GM21367 (cell line): ENCODE measurements around the gene ISY1.
"Not testable (repeated sequence)": the region's sequence is repeated elsewhere in the genome, so short reads cannot be mapped to it uniquely, and the experiment has no call there.

Source experiments
- ATAC-seq: cut with Tn5 transposase; IDR thresholded peaks from one replicate; pipeline ENCODE4 v1.9.1; 2021; ENCODE audit not compliant: unreplicated experiment

Gene ISY1

DNA sequence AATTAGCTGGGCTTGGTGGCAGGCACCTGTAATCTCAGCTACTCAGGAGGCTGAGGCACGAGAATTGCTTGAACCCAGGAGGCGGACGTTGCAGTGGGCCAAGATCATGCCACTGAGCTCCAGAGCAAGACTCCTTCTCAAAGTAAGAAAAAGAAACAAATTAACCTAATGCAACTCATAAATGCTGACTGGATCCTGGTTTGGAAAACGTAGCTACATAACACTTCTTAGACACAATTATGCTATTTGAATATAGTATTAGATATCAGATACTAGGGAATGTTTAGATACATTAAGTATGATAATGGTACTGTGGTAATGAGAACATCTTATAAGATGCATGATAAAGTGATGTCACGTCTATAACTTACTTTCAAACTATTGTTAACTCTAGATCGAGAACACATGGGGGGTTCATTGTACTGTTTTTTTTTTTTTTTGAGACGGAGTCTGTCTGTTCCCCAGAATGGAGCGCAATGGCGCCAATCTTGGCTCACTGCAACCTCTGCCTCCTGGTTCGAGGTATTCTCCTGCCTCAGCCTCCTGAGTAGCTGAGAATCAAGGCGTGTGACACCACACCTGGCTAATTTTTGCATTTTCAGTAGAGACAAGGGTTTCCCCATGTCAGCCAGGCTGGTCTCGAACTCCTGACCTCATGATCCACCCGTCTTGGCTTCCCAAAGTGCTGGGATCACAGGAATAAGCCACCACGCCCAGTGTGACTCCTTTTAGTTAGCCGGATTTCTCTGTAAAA lies 5.9 kb upstream of the ISY1 start:
- ATAC-seq = no peak

DNA sequence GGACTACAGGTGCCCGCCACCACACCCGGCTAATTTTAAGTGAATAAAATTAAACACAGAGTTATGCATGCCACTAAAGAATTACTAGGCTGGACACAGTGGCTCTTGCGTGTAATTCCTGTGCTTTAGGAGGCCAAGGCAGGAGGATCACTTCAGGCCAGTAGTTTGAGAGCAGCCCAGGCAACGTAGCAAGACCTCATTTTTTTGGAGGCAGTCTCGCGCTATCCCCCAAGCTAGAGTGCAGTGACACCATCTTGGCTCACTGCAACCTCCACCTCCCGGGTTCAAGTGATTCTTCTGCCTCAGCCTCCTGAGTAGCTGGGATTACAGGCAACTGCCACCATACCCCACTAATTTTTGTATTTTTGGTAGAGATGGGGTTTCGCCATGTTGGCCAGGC lies 4.7 kb upstream of the ISY1 start:
- ATAC-seq = not testable (repeated sequence)

DNA sequence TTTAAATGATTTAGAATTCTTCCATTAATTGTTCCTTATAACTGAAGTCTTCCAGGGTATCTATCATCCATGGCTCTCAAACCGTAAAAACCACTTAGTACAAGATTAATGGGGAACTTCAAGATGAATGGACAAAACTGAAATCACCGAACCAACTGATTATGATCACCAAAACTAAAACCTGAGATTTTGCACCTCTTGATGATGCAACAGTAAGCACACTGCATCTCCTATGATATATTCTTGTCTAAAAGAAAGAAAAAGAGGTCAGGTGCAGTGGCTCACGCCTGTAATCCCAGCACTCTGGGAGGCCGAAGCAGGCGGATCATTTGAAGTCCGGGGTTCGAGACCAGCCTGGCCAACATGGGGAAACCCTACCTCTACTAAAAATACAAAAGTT lies 3.6 kb upstream of the ISY1 start:
- no peak for ATAC-seq

DNA sequence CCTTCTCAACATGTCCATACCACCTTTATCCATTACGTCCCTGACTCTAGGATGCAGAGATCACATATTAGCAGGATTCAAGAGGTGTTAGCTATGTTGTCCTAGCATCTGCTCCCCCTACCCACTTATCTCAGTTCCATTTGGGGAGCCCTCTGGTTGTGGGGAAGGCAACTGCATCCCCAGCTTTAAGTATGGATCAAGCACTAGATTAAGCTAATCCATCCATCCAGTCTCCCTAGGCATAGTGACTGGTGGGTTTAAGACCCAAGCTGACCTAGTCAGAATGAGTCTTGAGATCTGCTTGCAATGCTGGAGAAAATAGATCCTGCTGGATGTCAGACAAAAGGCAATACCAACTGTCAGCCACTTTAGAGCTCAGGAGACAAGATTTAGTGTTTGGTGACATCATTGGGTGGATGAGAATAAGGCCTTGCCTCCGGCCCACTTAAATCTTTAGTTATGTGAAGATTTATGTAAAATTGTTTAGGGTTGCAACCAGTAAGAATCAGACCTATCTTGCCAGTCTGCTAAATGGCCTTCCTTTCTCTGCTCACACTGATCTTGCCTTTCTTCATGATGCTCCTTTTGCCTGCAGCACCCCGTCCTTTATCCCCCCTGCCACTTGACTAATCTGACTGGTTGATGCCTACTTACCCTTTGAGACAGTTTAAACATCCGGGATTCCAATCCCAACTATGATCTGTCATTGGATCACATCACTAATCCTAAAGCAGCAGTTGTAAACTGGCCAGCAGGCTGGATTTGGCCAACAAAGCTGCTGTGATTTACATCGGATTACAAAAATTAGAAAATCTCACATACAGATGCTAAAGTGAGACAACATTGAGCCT lies 2.1 kb upstream of the ISY1 start:
- no peak for ATAC-seq

DNA sequence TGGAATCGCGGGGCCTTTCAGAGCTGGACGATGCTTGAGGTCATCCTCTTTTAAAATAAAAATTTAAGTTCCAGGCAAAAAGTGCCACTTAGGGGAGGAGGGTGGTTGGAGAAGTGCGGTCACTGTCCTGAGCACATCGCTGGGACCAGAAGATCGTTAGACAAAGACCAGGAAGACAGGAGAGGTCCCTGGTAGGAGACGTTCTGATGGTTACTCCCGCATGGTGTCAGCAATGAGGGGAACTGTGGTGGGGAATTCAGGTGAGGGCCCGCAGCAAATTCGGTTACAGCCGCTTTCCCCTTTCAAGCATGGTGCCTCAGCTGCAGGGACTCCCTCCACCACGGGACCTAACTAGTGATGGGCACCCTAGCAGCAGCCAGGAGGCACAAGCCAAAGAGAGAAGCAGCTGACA lies 1.0 kb upstream of the ISY1 start:
- no peak for ATAC-seq

DNA sequence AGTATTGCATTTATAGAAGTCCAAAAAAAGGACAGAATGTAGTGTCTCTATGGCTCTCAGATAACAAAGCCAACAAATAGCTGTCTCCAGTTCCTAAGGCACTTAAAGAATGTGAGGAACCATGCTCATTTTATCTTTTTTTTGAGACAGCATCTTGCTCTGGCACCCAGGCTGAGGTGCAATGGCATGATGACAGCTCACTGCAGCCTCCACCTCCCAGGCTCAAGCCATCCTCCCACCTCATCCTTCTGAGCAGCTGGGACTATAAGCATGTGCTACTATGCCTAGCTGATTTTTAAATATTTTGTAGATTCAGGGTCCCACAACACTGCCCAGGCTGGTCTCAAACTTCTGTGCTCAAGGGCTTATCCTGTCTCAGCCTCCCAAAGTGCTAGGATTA lies 16.1 kb downstream of the ISY1 start:
- ATAC-seq = no peak

DNA sequence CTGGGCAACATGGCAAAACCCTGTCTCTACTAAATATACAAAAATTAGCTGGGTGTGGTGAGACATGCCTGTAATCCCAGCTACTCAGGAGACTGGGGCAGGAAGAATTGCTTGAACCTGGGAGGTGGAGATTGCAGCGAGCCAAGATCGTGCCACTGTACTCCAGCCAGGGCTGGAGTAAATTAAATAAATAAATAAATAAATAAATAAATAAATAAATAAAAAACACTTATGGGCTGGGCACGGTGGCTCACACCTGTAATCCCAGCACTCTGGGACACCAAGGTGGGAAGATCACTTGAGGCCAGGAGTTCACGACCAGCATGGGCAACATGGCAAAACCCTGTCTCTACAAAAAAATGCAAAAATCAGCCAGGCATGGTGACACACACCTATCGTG lies 19.9 kb downstream of the ISY1 start:
- not testable (repeated sequence) for ATAC-seq

DNA sequence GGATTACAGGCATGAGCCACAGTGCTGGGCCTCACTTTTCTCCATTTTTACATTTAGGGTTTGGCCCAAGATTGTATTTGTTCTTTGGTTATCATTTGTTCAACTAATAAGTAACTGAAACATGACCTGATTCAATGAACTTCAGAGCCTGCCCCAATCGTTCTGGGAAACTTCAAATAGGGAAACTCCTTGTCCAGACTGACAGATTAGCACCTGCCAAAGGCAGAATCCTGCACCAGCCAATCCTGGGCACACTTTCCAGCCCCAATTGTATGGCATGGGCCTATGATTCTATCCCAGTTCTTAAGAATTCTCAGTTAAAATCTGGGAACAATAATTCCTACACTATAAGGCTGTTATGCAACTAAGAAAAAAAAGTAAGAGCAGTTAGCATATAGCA lies 21.0 kb downstream of the ISY1 start:
- ATAC-seq = no peak

DNA sequence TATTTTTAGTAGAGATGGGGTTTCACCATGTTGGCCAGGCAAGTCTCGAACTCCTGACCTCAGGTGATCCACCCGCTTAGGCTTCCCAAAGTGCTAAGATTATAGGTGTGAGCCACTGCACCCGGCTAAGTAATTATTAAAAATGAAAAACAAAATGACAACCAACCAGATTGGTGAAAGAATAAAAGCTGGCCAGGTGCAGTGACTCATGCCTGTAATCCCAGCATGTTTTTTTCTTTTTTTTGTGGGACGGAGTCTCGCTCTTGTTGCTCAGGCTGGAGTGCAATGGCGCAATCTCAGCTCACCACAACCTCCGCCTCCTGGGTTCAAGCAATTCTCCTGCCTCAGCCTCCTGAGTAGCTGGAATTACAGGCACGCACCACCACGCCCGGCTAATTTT lies 24.6 kb downstream of the ISY1 start:
- ATAC-seq = not testable (repeated sequence)

DNA sequence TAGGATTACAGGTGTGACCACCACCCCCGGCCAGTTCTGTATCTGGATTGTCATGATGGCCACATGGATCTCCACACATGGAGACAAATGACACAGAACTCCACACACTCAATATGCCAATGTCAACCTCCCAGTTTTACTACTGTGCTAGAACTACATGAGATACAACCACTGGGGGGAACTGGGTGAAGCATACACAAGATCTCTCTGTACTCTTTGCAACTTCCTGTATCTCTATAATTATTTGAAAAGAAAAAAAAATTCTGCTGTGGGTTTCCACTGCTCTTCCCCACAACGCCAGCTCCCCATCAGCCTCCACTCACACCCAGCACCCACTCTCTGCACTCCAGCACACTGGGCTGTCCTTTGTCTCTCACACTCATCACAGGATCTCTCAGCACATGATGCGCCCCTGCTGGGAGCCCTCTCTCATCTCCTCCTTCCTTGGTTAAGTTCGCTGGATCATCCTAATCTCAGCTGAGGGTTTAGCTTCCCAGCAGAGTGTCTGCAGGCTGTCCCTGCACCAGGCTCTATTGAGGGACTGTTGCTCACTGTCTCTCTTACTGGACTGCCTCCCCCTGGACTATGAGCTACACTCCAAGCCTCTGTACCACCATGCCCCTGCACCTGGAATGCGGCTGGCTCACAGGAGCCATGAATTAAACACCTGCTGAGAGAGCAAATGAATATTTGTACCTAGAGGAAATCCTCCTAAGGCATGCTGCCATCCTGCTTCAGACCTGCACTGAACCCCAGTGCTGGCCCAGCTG lies 28.6 kb downstream of the ISY1 start:
- no peak for ATAC-seq

DNA sequence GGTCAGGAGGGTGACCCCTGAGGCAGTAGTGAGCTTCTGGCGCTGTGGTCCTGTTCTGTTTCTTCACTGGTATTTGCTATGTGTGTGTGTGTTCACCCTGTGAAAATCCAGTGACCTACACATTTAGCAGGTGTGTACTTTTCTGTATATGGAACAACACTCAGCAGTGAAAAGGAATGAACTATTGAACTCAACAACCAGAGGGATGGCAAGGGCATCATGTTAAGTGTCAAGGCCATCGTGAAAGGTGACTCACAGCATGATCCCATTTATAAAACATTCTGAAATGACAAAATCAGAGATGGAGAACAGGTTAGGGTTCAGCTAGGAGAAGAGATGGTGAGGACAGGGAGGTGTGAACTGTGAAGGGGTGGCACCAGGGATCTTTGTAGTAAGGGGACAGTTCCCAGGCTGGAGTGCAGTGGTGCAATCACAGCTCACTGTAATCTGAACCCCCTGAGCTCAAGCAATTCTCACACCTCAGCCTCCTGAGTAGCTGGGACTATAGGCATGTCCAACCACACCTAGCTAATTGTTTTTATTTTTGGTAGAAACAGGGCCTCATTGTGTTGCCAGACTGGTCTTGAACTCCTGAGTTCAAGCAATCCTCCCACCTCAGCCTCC lies 29.3 kb downstream of the ISY1 start:
- ATAC-seq = no peak

DNA sequence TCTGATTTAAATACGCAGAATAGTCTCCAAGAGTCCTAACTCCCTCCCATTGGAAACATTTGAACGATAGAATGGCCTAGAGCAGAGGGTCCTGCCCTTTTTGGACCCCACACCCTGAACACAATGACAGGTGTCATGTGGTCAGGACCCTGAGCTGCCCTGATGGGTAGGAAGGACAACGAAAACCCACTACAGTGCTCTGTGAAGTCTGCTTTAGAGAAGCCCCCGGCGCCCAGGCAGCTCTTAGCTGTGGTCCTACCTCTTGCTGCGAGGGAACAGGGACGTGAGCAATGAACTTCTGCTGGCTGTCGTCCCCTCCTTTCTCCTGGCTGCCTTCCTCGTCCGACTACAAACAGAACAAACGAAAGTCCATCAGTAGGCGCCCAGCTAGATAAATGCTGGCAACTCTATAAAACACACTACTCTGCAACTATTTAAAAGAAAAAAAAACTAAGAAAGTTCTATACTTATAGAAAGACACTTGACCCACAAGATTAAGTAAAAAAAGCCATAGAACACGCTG lies 30.5 kb downstream of the ISY1 start:
- ATAC-seq = no peak

DNA sequence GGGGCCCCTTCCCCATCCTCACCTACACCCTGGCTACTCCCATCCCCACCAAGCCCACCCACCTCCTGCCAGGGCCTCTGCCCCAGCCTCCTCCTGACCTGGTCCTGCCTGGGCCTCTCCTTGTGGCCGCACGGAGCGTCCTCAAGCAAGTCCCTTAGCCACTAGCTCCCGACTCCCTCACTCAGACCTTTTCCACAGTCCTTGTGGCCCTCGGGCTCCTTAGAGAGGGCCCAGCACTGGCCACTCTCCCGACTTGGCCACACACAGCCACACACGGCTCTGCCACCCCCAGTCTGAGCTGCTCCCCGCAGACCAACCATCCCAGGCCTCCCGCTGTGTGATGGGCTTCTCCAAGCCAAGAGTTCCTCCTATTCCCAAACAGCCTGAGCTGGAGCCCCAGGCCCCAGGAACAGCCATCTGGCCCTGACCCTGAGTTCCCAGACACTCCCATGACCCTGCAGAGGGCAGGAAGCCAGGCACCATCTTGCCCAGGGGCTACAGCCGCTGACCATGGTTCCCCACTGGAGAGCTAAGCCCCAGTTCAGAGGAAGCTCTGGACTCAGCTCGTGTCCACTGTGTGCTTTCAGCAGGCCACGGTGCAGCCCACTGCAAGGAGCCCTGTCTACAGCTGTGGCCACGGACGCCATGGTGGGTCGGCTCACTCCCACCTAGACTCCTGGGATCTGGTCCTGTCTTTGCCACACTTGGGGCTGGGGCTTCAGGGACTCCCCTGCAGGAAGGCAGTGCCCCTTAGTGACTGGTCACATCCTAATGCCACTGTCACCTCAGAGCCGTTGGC lies 32.3 kb downstream of the ISY1 start:
- no peak for ATAC-seq

DNA sequence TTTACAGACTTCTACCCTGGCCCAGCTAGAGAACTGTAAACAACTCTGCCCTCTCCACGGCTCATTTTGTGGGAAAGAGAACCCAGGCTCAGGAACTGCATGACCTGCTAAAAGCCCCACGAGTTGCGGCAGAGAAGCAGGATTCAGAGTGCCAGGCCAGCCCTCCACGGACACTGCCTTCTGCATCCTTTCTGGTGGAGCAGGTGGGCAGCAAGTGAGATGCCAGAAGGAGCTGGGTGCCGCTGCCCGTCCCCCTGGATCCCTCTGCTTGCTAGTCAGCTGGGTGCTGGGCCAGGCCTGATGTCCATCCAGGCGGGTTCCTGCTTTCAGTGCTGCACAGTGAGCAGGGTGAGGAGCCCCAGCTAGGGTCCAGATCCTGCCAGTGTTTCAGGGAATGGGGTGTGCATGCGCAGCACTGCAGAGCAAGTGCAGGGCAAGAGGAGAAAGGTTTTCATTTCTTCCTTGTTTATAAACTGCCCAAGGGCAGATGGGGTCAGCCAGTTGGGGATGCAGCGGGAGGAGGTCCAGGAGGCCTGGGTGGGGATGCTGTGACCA lies 34.1 kb downstream of the ISY1 start:
- ATAC-seq = no peak

DNA sequence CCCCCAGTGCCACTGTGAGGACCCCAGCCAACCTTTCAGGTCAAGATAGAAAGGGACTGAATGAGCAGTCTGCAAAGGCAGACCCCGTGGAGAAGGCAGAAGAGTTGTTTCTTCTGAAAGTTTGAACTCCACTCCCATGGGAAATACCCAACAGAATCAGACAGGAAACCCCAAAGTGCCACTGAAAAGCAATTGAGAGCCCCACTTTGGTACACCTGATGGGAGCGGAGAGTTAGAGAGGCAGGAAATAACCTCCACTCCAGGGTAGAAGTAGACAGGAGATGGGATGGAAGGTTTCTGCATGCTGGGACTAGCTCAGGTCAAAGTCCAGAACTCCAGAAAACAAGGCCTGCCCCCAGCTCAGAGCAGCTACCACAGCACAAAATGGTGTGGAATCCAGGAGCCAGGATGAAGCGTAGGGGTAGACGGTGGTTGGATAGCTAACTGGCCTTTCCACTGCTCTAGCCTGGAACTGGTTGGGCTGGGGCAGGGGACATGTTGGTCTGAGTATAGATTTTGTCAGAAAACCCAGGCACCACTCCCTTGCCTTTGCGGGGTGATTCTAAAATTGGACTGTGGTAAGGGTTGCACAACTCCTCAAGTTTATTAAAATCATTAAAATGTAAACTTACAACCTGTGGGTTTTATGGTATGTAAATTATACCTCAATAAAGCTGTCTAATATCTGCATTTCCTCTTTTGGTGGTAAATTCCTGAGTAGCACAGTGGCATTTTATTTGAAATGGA lies 37.4 kb downstream of the ISY1 start:
- no peak for ATAC-seq

DNA sequence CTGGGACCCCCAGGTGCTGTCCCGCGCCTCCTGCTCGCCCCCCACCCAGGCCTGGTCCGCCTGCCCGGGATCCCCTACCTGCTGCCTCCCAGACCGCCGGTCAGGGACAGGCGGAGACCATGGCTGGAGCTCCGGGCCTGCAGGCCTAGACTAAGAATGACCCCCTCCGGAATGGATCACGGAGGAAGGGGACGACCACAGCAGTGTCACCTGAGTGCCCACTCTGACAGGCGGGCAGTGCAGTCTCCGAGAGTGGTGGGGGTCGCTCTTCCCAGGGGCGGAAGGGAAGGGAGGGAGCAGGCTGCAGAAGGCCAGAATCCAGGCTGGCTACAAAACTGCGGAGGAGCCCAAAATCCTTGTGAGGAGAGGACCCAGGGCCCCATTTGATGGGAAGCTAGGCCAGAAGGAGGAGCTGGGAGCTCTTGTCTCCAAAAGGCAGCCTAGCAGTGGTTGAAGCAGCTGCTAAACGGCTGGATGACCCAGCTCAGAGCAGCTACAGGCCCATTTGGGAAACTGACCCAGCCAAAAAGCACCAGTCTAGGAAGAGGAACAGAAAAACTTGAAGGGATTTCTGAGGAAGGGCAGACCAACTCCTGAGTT lies 38.4 kb downstream of the ISY1 start:
- ATAC-seq = no peak

DNA sequence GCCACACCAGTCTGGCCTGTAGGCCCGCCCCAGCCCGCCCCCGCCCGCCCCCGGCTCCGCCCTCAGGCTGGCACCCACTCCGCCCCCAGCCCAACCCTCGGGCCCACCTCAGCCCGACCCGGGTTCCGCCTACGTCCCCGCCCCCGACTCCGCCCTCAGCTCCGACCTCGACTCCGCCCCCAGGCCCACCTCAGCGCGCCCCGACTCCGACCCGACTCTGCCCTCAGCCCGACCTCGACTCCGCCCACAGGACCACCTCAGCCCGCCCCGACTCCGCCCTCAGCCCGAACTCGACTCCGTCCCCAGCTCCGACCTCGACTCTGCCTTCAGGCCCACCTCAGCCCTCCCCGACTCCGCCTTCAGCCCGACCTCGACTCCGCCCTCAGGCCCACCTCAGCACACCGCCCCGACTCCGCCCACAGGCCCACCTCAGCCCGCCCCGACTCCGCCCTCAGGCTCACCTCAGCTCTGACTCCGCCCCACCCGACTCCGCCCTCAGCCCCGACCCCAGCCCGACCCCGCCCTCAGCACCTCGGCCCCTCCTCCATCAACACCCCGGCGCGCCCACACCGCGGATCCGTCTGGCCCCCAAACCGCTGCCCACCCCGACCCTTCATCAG lies 39.0 kb downstream of the ISY1 start, which contains the start of gene RAB43:
RAB43 (minus strand) TSS at position 13 of the 620 bp plus-strand sequence. CDS start 315 bp downstream, outside the sequence.
- ATAC-seq = peak; percentile 35
